NCI-H524 (cell line): ENCODE data around the gene CHD2.
"Not testable (repeated sequence)": the region's sequence is repeated elsewhere in the genome, so short reads cannot be mapped to it uniquely, and the experiment has no call there.

Source experiments
- DNase-seq, 2 experiments: peaks; one replicate each; lab custom pipeline; 2025; lab: John Stamatoyannopoulos, UW

The CHD2 gene

GRCh38 chr15:93049914-93050578 lies 149.9 kb downstream of the CHD2 start:
- no peak for DNase-seq

GRCh38 chr15:93050648-93051047 lies 150.5 kb downstream of the CHD2 start:
- no peak for DNase-seq

- DNase-seq: no peak
These were observed 151.3 kb downstream of the CHD2 start for GRCh38 chr15:93051236-93052089.

- DNase-seq: peak in 1 of 2 experiments; percentile 70
These were observed 152.2 kb downstream of the CHD2 start for GRCh38 chr15:93052090-93052879.

GRCh38 chr15:93055211-93055610 lies 155.1 kb downstream of the CHD2 start:
- no peak for DNase-seq

- no peak for DNase-seq
These were observed 156.7 kb downstream of the CHD2 start for GRCh38 chr15:93056836-93057235.

- DNase-seq: no peak
These were observed 157.5 kb downstream of the CHD2 start for GRCh38 chr15:93057618-93058017.

GRCh38 chr15:93058128-93058527 lies 158.0 kb downstream of the CHD2 start:
- no peak for DNase-seq

- DNase-seq: no peak
These were observed 158.8 kb downstream of the CHD2 start for GRCh38 chr15:93058904-93059427.

GRCh38 chr15:93059442-93059841 lies 159.3 kb downstream of the CHD2 start:
- no peak for DNase-seq

- no peak for DNase-seq
These were observed 160.5 kb downstream of the CHD2 start for GRCh38 chr15:93060336-93061248.

- DNase-seq: not testable (repeated sequence)
These were observed 162.6 kb downstream of the CHD2 start for GRCh38 chr15:93062628-93063261.

GRCh38 chr15:93063262-93063671 lies 163.1 kb downstream of the CHD2 start:
- DNase-seq: peak in 1 of 2 experiments; percentile 10

GRCh38 chr15:93063796-93064690 lies 163.9 kb downstream of the CHD2 start:
- no peak for DNase-seq

- no peak for DNase-seq
These were observed 165.5 kb downstream of the CHD2 start for GRCh38 chr15:93065641-93066045.

GRCh38 chr15:93066224-93066681 lies 166.1 kb downstream of the CHD2 start:
- DNase-seq: no peak

- no peak for DNase-seq
These were observed 166.9 kb downstream of the CHD2 start for GRCh38 chr15:93066834-93067648.

- no peak for DNase-seq
These were observed 167.5 kb downstream of the CHD2 start for GRCh38 chr15:93067649-93068085.
